Neuronal stem cell (in vitro differentiated cells): ENCODE results near the gene LYPD6.

Experiments used
- DNase-seq: peaks from one replicate; pipeline ENCODE4 v3.0.0-alpha.2; 2013; ENCODE audit warnings: low spot score
- H2AFZ ChIP-seq: one replicate; pipeline ENCODE4 v1.6.1; 2013; ENCODE audit warnings: mild to moderate bottlenecking, low read length, inconsistent platforms
- H2AK5ac ChIP-seq: 2 replicates; pipeline ENCODE4 v1.6.1; 2013; ENCODE audit warnings: low read depth, mild to moderate bottlenecking, inconsistent platforms, low read length, moderate library complexity, mixed read lengths
- H2BK120ac ChIP-seq: 2 replicates; pipeline ENCODE4 v1.6.1; 2013; ENCODE audit warnings: low read depth, mild to moderate bottlenecking, inconsistent platforms, low read length, moderate library complexity, mixed read lengths
- H2BK12ac ChIP-seq: one replicate; pipeline ENCODE4 v1.6.1; 2013; ENCODE audit warnings: low read length, inconsistent platforms
- H2BK15ac ChIP-seq: 2 replicates; pipeline ENCODE4 v1.6.1; 2013; ENCODE audit warnings: mild to moderate bottlenecking, low read length, inconsistent platforms, mixed read lengths
- H2BK5ac ChIP-seq: one replicate; pipeline ENCODE4 v1.6.1; 2013; ENCODE audit warnings: inconsistent platforms, mild to moderate bottlenecking, low read length, moderate library complexity
- H3K14ac ChIP-seq: one replicate; pipeline ENCODE4 v1.6.1; 2013; ENCODE audit warnings: low read length, inconsistent platforms
- H3K18ac ChIP-seq: 2 replicates; pipeline ENCODE4 v1.6.1; 2013; ENCODE audit warnings: low read length, inconsistent platforms
- H3K23ac ChIP-seq: 2 replicates; pipeline ENCODE4 v1.6.1; 2013; ENCODE audit warnings: low read depth, mild to moderate bottlenecking, mixed read lengths, low read length, inconsistent platforms; ENCODE audit not compliant: poor library complexity
- H3K27ac ChIP-seq: replicated peaks from 3 replicates; pipeline ENCODE4 v1.5.1; 2013; ENCODE audit warnings: low read length, inconsistent platforms
- H3K27me3 ChIP-seq, 3 experiments: 2 replicates each; pipeline ENCODE4 v1.6.1; 2013; ENCODE audit warnings: low read length in 3 of 3, mild to moderate bottlenecking in 2 of 3, inconsistent platforms in 1 of 3, low read depth in 1 of 3, mixed read lengths in 1 of 3, moderate library complexity in 1 of 3; ENCODE audit not compliant: control insufficient read depth in 3 of 3, insufficient read depth in 3 of 3
- H3K36me3 ChIP-seq, 2 donors: replicated peaks in 1 of 2; 2 replicates each; pipeline ENCODE4 v1.6.1; 2013; ENCODE audit warnings: low read length in 2 of 2; ENCODE audit not compliant: control insufficient read depth in 2 of 2, insufficient read depth in 2 of 2
- H3K4ac ChIP-seq: 2 replicates; pipeline ENCODE4 v1.6.1; 2013; ENCODE audit warnings: inconsistent platforms, mild to moderate bottlenecking, low read length, moderate library complexity
- H3K4me1 ChIP-seq, 2 donors: 1 replicate in 1 of 2; 2 replicates in 1 of 2; pipeline ENCODE4 v1.6.1; 2013; ENCODE audit warnings: low read length in 2 of 2, low read depth in 1 of 2; ENCODE audit not compliant: control insufficient read depth in 2 of 2, insufficient read depth in 1 of 2
- H3K4me2 ChIP-seq: one replicate; pipeline ENCODE4 v1.6.1; 2013; ENCODE audit warnings: mild to moderate bottlenecking, low read length, inconsistent platforms; ENCODE audit not compliant: insufficient read depth, poor library complexity, severe bottlenecking
- H3K4me3 ChIP-seq, 2 donors: 2 replicates each; pipeline ENCODE4 v1.5.1; 2013; ENCODE audit warnings: low read length in 2 of 2, mild to moderate bottlenecking in 2 of 2, inconsistent platforms in 1 of 2, moderate library complexity in 1 of 2
- H3K79me1 ChIP-seq: one replicate; pipeline ENCODE4 v1.6.1; 2013; ENCODE audit warnings: low read depth, mild to moderate bottlenecking, inconsistent platforms, low read length, moderate library complexity
- H3K9ac ChIP-seq: one replicate; pipeline ENCODE4 v1.6.1; 2013; ENCODE audit warnings: mild to moderate bottlenecking, low read depth, low read length, inconsistent platforms; ENCODE audit not compliant: poor library complexity
- H3K9me3 ChIP-seq, 2 donors: replicated peaks in 1 of 2; 2 replicates each; pipeline versions ENCODE3 to v1.6.1; 2013; ENCODE audit warnings: low read length in 2 of 2, mild to moderate bottlenecking in 2 of 2, inconsistent platforms in 1 of 2, low read depth in 1 of 2, mixed read lengths in 1 of 2, moderate library complexity in 1 of 2; ENCODE audit not compliant: control insufficient read depth in 2 of 2, insufficient read depth in 1 of 2
- H4K8ac ChIP-seq: one replicate; pipeline ENCODE4 v1.6.1; 2013; ENCODE audit warnings: low read depth, mild to moderate bottlenecking, inconsistent platforms, low read length, moderate library complexity
- H4K91ac ChIP-seq: one replicate; pipeline ENCODE4 v1.6.1; 2013; ENCODE audit warnings: low read length, low read depth, mild to moderate bottlenecking, inconsistent platforms; ENCODE audit not compliant: poor library complexity
- WGBS, 2 donors: extraction: QIAGEN DNeasy Blood & Tissue Kit; methylation state at CpG; one replicate each; pipeline ENCODE4 v1.1.7; 2013; ENCODE audit warnings: missing lambda C conversion rate in 2 of 2, mixed read lengths in 1 of 2; ENCODE audit not compliant: insufficient read length in 2 of 2, insufficient replicate concordance in 1 of 2; ENCODE audit errors: extremely low coverage in 2 of 2; 5-methylcytosine and 5-hydroxymethylcytosine counted together

LYPD6 gene

GRCh38 chr2:149443150-149443549, 112.8 kb downstream of the LYPD6 start:
- H3K27me3 ChIP-seq = peaks cover 0 to 2% (median 0%) of the 10 kb centered on the region in 3 experiments
- WGBS, 2 donors = no CpG with 5 or more reads among the region's 2 CpGs
- no peak overlapping the region for H2BK5ac ChIP-seq
- no peak overlapping the region for H3K4ac ChIP-seq
- no peaks in the 10 kb centered on the region for H3K79me1 ChIP-seq
- H3K18ac ChIP-seq = no peak overlapping the region
- H3K9ac ChIP-seq = no peak overlapping the region
- no peak overlapping the region for H3K14ac ChIP-seq
- H3K4me3 ChIP-seq = no peak overlapping the region
- no peak for DNase-seq
- H3K9me3 ChIP-seq = no peaks in the 10 kb centered on the region
- H3K27ac ChIP-seq = no peak overlapping the region
- H2AK5ac ChIP-seq = no peak overlapping the region
- H4K8ac ChIP-seq = no peak overlapping the region
- H3K4me1 ChIP-seq = peaks cover 5 to 6% of the 10 kb centered on the region in 2 donors
- no peak overlapping the region for H2BK15ac ChIP-seq
- H2BK120ac ChIP-seq = no peak overlapping the region
- H4K91ac ChIP-seq = no peak overlapping the region
- no peak overlapping the region for H2BK12ac ChIP-seq
- H2AFZ ChIP-seq = no peak overlapping the region
- H3K4me2 ChIP-seq = no peak overlapping the region
- H3K23ac ChIP-seq = no peak overlapping the region
- no peaks in the 10 kb centered on the region for H3K36me3 ChIP-seq

DNA sequence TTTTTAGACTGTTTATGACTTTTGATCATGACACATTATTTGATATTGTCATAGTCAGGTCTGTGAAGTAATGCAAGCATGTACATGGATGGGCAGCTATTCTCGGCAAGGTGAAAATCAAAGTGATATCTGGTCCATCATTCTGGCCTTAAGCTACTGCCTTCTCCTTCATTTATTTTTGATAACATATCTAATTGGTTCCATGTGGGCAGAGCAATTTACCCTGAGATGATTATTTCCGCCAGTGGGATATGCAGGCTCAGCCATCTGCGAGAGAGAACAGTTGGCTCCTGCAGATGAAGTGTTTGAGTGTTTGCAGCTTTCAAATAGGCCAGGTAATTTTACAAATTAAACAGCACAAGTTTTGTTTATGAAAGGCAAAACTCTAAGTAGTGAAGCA, 116.4 kb downstream of the LYPD6 start:
- H3K27ac ChIP-seq = no peak overlapping the region
- no peak for DNase-seq
- no peak overlapping the region for H4K8ac ChIP-seq
- no peaks in the 10 kb centered on the region for H3K4me1 ChIP-seq
- no peak overlapping the region for H3K4me3 ChIP-seq
- no peaks in the 10 kb centered on the region for H3K36me3 ChIP-seq
- no peak overlapping the region for H3K14ac ChIP-seq
- no peak overlapping the region for H2AFZ ChIP-seq
- no peaks in the 10 kb centered on the region for H3K9me3 ChIP-seq
- H2BK120ac ChIP-seq = no peak overlapping the region
- no peak overlapping the region for H3K23ac ChIP-seq
- WGBS, 2 donors = no CpG with 5 or more reads among the region's 3 CpGs
- no peak overlapping the region for H3K4me2 ChIP-seq
- no peak overlapping the region for H2BK12ac ChIP-seq
- no peak overlapping the region for H2BK5ac ChIP-seq
- H3K9ac ChIP-seq = no peak overlapping the region
- H4K91ac ChIP-seq = no peak overlapping the region
- H3K4ac ChIP-seq = no peak overlapping the region
- no peak overlapping the region for H2AK5ac ChIP-seq
- H3K27me3 ChIP-seq = no peaks in the 10 kb centered on the region
- no peaks in the 10 kb centered on the region for H3K79me1 ChIP-seq
- H2BK15ac ChIP-seq = no peak overlapping the region
- no peak overlapping the region for H3K18ac ChIP-seq

- Histone ChIP-seq H2BK120ac (no peak overlapping the region), H3K27me3 (no peaks in the 10 kb centered on the region), H4K8ac (no peak overlapping the region), H3K4me1 (no peaks in the 10 kb centered on the region), H3K14ac (no peak overlapping the region), H3K9me3 (no peaks in the 10 kb centered on the region), H3K27ac (no peak overlapping the region), H2BK12ac (no peak overlapping the region), H2BK15ac (no peak overlapping the region), H4K91ac (no peak overlapping the region), H3K36me3 (no peaks in the 10 kb centered on the region), H3K4ac (no peak overlapping the region), H3K4me3 (no peak overlapping the region), H2AK5ac (no peak overlapping the region), H3K79me1 (no peaks in the 10 kb centered on the region), H3K23ac (no peak overlapping the region), H2BK5ac (no peak overlapping the region), H2AFZ (no peak overlapping the region), H3K18ac (no peak overlapping the region), H3K4me2 (no peak overlapping the region), H3K9ac (no peak overlapping the region)
- no CpG with 5 or more reads among the region's 2 CpGs for WGBS, 2 donors
- no peak for DNase-seq
Observed at GRCh38 chr2:149448315-149448714, 117.9 kb downstream of the LYPD6 start.

GRCh38 chr2:149449017-149449416, 118.6 kb downstream of the LYPD6 start:
- H3K9me3 ChIP-seq = no peaks in the 10 kb centered on the region
- no peak overlapping the region for H2AK5ac ChIP-seq
- WGBS, 2 donors = no CpG with 5 or more reads among the region's 5 CpGs

More at GRCh38 chr2:149449017-149449416, 118.6 kb downstream of the LYPD6 start:
- Histone ChIP-seq H3K27ac (no peak overlapping the region), H3K4me2 (no peak overlapping the region), H3K4ac (no peak overlapping the region), H3K18ac (no peak overlapping the region), H3K14ac (no peak overlapping the region), H3K27me3 (no peaks in the 10 kb centered on the region), H3K4me1 (no peaks in the 10 kb centered on the region), H3K4me3 (no peak overlapping the region), H2BK15ac (no peak overlapping the region), H2BK12ac (no peak overlapping the region), H4K91ac (no peak overlapping the region), H2BK5ac (no peak overlapping the region), H3K79me1 (no peaks in the 10 kb centered on the region), H4K8ac (no peak overlapping the region), H3K36me3 (no peaks in the 10 kb centered on the region), H3K9ac (no peak overlapping the region), H3K23ac (no peak overlapping the region), H2AFZ (no peak overlapping the region), H2BK120ac (no peak overlapping the region)
- DNase-seq = no peak
